Measurements from ENCODE around the gene GFI1B.

The GFI1B gene

GRCh38 chr9:132945186-132946130, 33.0 kb upstream of the GFI1B start:
- FAIRE-seq (peak; percentile 9), DNase-seq (ENCODE audit: insufficient read length, low spot score) (no peak)
- no peak for TF ChIP-seq POLR2AphosphoS5 (IDR thresholded peaks at IDR 0.05; ENCODE audit: low read depth, low read length)
- no peak for TF ChIP-seq SPI1 (IDR thresholded peaks at IDR 0.05; ENCODE audit: low read depth, low read length)
- TF ChIP-seq TAF1 (IDR thresholded peaks at IDR 0.05; ENCODE audit: low read depth, low read length) = no peak
- TF ChIP-seq POLR2A (IDR thresholded peaks at IDR 0.05; ENCODE audit: low read depth, low read length) = no peak
- no peak for TF ChIP-seq PAX5 (IDR thresholded peaks at IDR 0.05; ENCODE audit: insufficient read depth, low read length, severe bottlenecking)
- TF ChIP-seq POU2F2 (IDR thresholded peaks at IDR 0.05; ENCODE audit: low read depth, low read length) = no peak

GRCh38 chr9:132946211-132946610, 32.3 kb upstream of the GFI1B start:
- FAIRE-seq (no peak), DNase-seq (ENCODE audit: insufficient read length, low spot score) (no peak)
- TF ChIP-seq SPI1 (IDR thresholded peaks at IDR 0.05; ENCODE audit: low read depth, low read length) (no peak), POLR2AphosphoS5 (IDR thresholded peaks at IDR 0.05; ENCODE audit: low read depth, low read length) (no peak), TAF1 (IDR thresholded peaks at IDR 0.05; ENCODE audit: low read depth, low read length) (no peak), PAX5 (IDR thresholded peaks at IDR 0.05; ENCODE audit: insufficient read depth, low read length, severe bottlenecking) (no peak), POU2F2 (IDR thresholded peaks at IDR 0.05; ENCODE audit: low read depth, low read length) (no peak), POLR2A (IDR thresholded peaks at IDR 0.05; ENCODE audit: low read depth, low read length) (no peak)

- FAIRE-seq (no peak), DNase-seq (ENCODE audit: insufficient read length, low spot score) (no peak)
- no peak for TF ChIP-seq TAF1 (IDR thresholded peaks at IDR 0.05; ENCODE audit: low read depth, low read length)
- no peak for TF ChIP-seq PAX5 (IDR thresholded peaks at IDR 0.05; ENCODE audit: insufficient read depth, low read length, severe bottlenecking)
- TF ChIP-seq POLR2AphosphoS5 (IDR thresholded peaks at IDR 0.05; ENCODE audit: low read depth, low read length) = no peak
- TF ChIP-seq SPI1 (IDR thresholded peaks at IDR 0.05; ENCODE audit: low read depth, low read length) = no peak
- no peak for TF ChIP-seq POU2F2 (IDR thresholded peaks at IDR 0.05; ENCODE audit: low read depth, low read length)
- TF ChIP-seq POLR2A (IDR thresholded peaks at IDR 0.05; ENCODE audit: low read depth, low read length) = no peak
Observed at GRCh38 chr9:132946631-132947295, 31.7 kb upstream of the GFI1B start.

GRCh38 chr9:132947756-132948155, 30.7 kb upstream of the GFI1B start:
- TF ChIP-seq TAF1 (IDR thresholded peaks at IDR 0.05; ENCODE audit: low read depth, low read length) = no peak
- TF ChIP-seq POU2F2 (IDR thresholded peaks at IDR 0.05; ENCODE audit: low read depth, low read length) = no peak
- TF ChIP-seq PAX5 (IDR thresholded peaks at IDR 0.05; ENCODE audit: insufficient read depth, low read length, severe bottlenecking) = no peak
- no peak for TF ChIP-seq POLR2AphosphoS5 (IDR thresholded peaks at IDR 0.05; ENCODE audit: low read depth, low read length)
- TF ChIP-seq SPI1 (IDR thresholded peaks at IDR 0.05; ENCODE audit: low read depth, low read length) = no peak
- no peak for TF ChIP-seq POLR2A (IDR thresholded peaks at IDR 0.05; ENCODE audit: low read depth, low read length)
- FAIRE-seq (no peak), DNase-seq (ENCODE audit: insufficient read length, low spot score) (no peak)

- TF ChIP-seq SPI1 (IDR thresholded peaks at IDR 0.05; ENCODE audit: low read depth, low read length) (no peak), POU2F2 (IDR thresholded peaks at IDR 0.05; ENCODE audit: low read depth, low read length) (no peak), TAF1 (IDR thresholded peaks at IDR 0.05; ENCODE audit: low read depth, low read length) (no peak), POLR2A (IDR thresholded peaks at IDR 0.05; ENCODE audit: low read depth, low read length) (no peak), POLR2AphosphoS5 (IDR thresholded peaks at IDR 0.05; ENCODE audit: low read depth, low read length) (no peak), PAX5 (IDR thresholded peaks at IDR 0.05; ENCODE audit: insufficient read depth, low read length, severe bottlenecking) (no peak)
- FAIRE-seq (no peak), DNase-seq (ENCODE audit: insufficient read length, low spot score) (no peak)
Observed at GRCh38 chr9:132948482-132949050, 29.9 kb upstream of the GFI1B start.

GRCh38 chr9:132949709-132950108, 28.8 kb upstream of the GFI1B start:
- TF ChIP-seq POLR2A (IDR thresholded peaks at IDR 0.05; ENCODE audit: low read depth, low read length) (no peak), TAF1 (IDR thresholded peaks at IDR 0.05; ENCODE audit: low read depth, low read length) (no peak), POLR2AphosphoS5 (IDR thresholded peaks at IDR 0.05; ENCODE audit: low read depth, low read length) (no peak), POU2F2 (IDR thresholded peaks at IDR 0.05; ENCODE audit: low read depth, low read length) (no peak), SPI1 (IDR thresholded peaks at IDR 0.05; ENCODE audit: low read depth, low read length) (no peak), PAX5 (IDR thresholded peaks at IDR 0.05; ENCODE audit: insufficient read depth, low read length, severe bottlenecking) (no peak)
- FAIRE-seq (no peak), DNase-seq (ENCODE audit: insufficient read length, low spot score) (no peak)

- FAIRE-seq (no peak), DNase-seq (ENCODE audit: insufficient read length, low spot score) (no peak)
- TF ChIP-seq POU2F2 (IDR thresholded peaks at IDR 0.05; ENCODE audit: low read depth, low read length) (no peak), PAX5 (IDR thresholded peaks at IDR 0.05; ENCODE audit: insufficient read depth, low read length, severe bottlenecking) (no peak), TAF1 (IDR thresholded peaks at IDR 0.05; ENCODE audit: low read depth, low read length) (no peak), POLR2AphosphoS5 (IDR thresholded peaks at IDR 0.05; ENCODE audit: low read depth, low read length) (no peak), POLR2A (IDR thresholded peaks at IDR 0.05; ENCODE audit: low read depth, low read length) (no peak), SPI1 (IDR thresholded peaks at IDR 0.05; ENCODE audit: low read depth, low read length) (no peak)
Observed at GRCh38 chr9:132955123-132955522, 23.4 kb upstream of the GFI1B start.

- no peak for FAIRE-seq
- DNase-seq (ENCODE audit: insufficient read length, low spot score) = no peak
- TF ChIP-seq POU2F2 (IDR thresholded peaks at IDR 0.05; ENCODE audit: low read depth, low read length) = no peak
- TF ChIP-seq SPI1 (IDR thresholded peaks at IDR 0.05; ENCODE audit: low read depth, low read length) = no peak
- no peak for TF ChIP-seq POLR2A (IDR thresholded peaks at IDR 0.05; ENCODE audit: low read depth, low read length)
- TF ChIP-seq PAX5 (IDR thresholded peaks at IDR 0.05; ENCODE audit: insufficient read depth, low read length, severe bottlenecking) = no peak
- TF ChIP-seq POLR2AphosphoS5 (IDR thresholded peaks at IDR 0.05; ENCODE audit: low read depth, low read length) = no peak
- TF ChIP-seq TAF1 (IDR thresholded peaks at IDR 0.05; ENCODE audit: low read depth, low read length) = no peak
Observed at GRCh38 chr9:132955768-132956167, 22.7 kb upstream of the GFI1B start.

GRCh38 chr9:132957805-132958204, 20.7 kb upstream of the GFI1B start:
- FAIRE-seq = no peak
- TF ChIP-seq POLR2AphosphoS5 (IDR thresholded peaks at IDR 0.05; ENCODE audit: low read depth, low read length) (no peak), POU2F2 (IDR thresholded peaks at IDR 0.05; ENCODE audit: low read depth, low read length) (no peak), POLR2A (IDR thresholded peaks at IDR 0.05; ENCODE audit: low read depth, low read length) (no peak), TAF1 (IDR thresholded peaks at IDR 0.05; ENCODE audit: low read depth, low read length) (no peak)
- no peak for DNase-seq (ENCODE audit: insufficient read length, low spot score)
